Spleen (tissue), 11 donors: ENCODE measurements around the gene LDAH. TPM values are rescaled to one million over a fixed set of nuclear protein-coding genes. Genes with fewer than 3 reads are reported as not detected.

Experiments used
- DNase-seq: peaks from one replicate; pipeline ENCODE4 v3.0.0-alpha.2; 2020
- H3K27ac ChIP-seq, 8 donors: fragments of 200-600 bp; sonication (generic) in 7 of 8; 1 replicate in 4 of 8; 2 replicates in 4 of 8; pipeline versions ENCODE4 v1.5.0 to v1.8.0; 2016 to 2021; ENCODE audit warnings: inconsistent platforms in 4 of 8, mild to moderate bottlenecking in 4 of 8, moderate library complexity in 1 of 8
- H3K27me3 ChIP-seq, 7 donors: fragments of 200-600 bp; sonication (generic) in 6 of 7; replicated peaks in 1 of 7; 1 replicate in 4 of 7; 2 replicates in 3 of 7; pipeline versions ENCODE4 v1.5.0 to v1.8.0; 2016 to 2021; ENCODE audit warnings: inconsistent platforms in 3 of 7, mild to moderate bottlenecking in 1 of 7
- H3K36me3 ChIP-seq, 6 donors: fragments of 200-600 bp; sonication (generic) in 5 of 6; 1 replicate in 4 of 6; 2 replicates in 2 of 6; pipeline versions ENCODE4 v1.5.0 to v1.8.0; 2016 to 2021; ENCODE audit warnings: inconsistent platforms in 2 of 6
- H3K4me1 ChIP-seq, 6 donors: fragments of 200-600 bp; sonication (generic) in 5 of 6; 1 replicate in 3 of 6; 2 replicates in 3 of 6; pipeline versions ENCODE4 v1.5.0 to v1.8.0; 2016 to 2021; ENCODE audit warnings: inconsistent platforms in 3 of 6
- H3K4me3 ChIP-seq, 8 donors: fragments of 200-600 bp; sonication (generic) in 7 of 8; 1 replicate in 4 of 8; 2 replicates in 4 of 8; pipeline versions ENCODE4 v1.5.0 to v1.8.0; 2016 to 2021; ENCODE audit warnings: inconsistent platforms in 4 of 8, mild to moderate bottlenecking in 4 of 8, moderate library complexity in 2 of 8
- H3K9me3 ChIP-seq, 8 donors: fragments of 200-600 bp; sonication (generic) in 7 of 8; 1 replicate in 4 of 8; 2 replicates in 4 of 8; pipeline versions ENCODE4 v1.5.0 to v1.8.0; 2016 to 2021; ENCODE audit warnings: inconsistent platforms in 4 of 8
- CTCF ChIP-seq, 11 experiments: fragments of 200-600 bp in 7 of 11; fragments of 450-650 bp in 4 of 11; sonication (generic) in 4 of 11; IDR thresholded peaks in 8 of 11; conservative IDR thresholded peaks in 3 of 11; 1 replicate in 7 of 11; 2 replicates in 4 of 11; pipeline versions ENCODE4 v1.4.0 to v1.8.0; 2016 to 2021; ENCODE audit warnings: antibody characterized with exemption in 11 of 11, inconsistent platforms in 4 of 11, mild to moderate bottlenecking in 1 of 11
- POLR2A ChIP-seq, 3 donors: fragments of 450-650 bp; IDR thresholded peaks; one replicate each; pipeline ENCODE4 v1.5.1; 2017; ENCODE audit warnings: antibody characterized with exemption in 3 of 3, mild to moderate bottlenecking in 1 of 3
- POLR2AphosphoS5 ChIP-seq, 3 donors: sonication (generic); formaldehyde crosslinking; IDR thresholded peaks; one replicate each; pipeline ENCODE4 v1.5.1; 2017; ENCODE audit warnings: antibody characterized with exemption in 3 of 3
- WGBS, 5 donors: extraction: QIAGEN DNeasy Blood & Tissue Kit in 3 of 5; methylation state at CpG; one replicate each; pipeline versions ENCODE4 v1.1.5 to v1.1.7; 2013 to 2018; 5-methylcytosine and 5-hydroxymethylcytosine counted together
- intact Hi-C: fragments of 100-400 bp; cut with DNase I; formaldehyde crosslinking; loops from one replicate; pipeline ENCODE4 v1.15.0; 2023; ENCODE audit warnings: low total_unique reads
- polyA plus RNA-seq, 3 donors: library from polyadenylated mRNA; stranded (reverse); fragments of 200-250 nt; gene quantifications; one replicate each; pipeline ENCODE4 v1.2.1, GENCODE V29; 2013
- total RNA-seq, 7 donors: library from RNA; depleted of rRNA in 3 of 7; stranded (reverse); fragments of >200 nt in 3 of 7; fragmentation: NEBNext Ultra II Directional in 4 of 7; extraction: Animal tissue kit (Norgen Biotek cat#: 25700) in 4 of 7; gene quantifications; one replicate each; pipeline versions ENCODE4 v1.1.0 to v1.2.1, GENCODE V29; 2016 to 2021
- donor health status: healthy with polysubstance abuse.
- donor health status: DM: no; HTN: no; CAD: no; lungs with moderate emphysema.
- donor health status: DM: no; HTN: no; CAD: no.
- donor health status: Bipolar disorder and iron deficiency.
- donor health status: healthy.
- donor health status: DM: no; HTN: no; CAD: no.
- donor health status: DM: yes; HTN: yes; CAD: no.

LDAH gene
- total and polyA plus RNA-seq, 10 donors, result 5.8 to 33.2 (median 21.1) TPM

GRCh38 chr2:20757405-20758090 is 65.4 kb downstream of the LDAH start:
- Histone ChIP-seq H3K36me3 (peaks cover 0 to 31% (median 7%) of the 10 kb centered on the region in 6 donors), H3K27me3 (no peaks in the 10 kb centered on the region), H3K9me3 (peaks cover 0 to 14% (median 10%) of the 10 kb centered on the region in 8 donors), H3K4me1 (no peaks in the 10 kb centered on the region), H3K27ac (no peak overlapping the region), H3K4me3 (no peak overlapping the region)
- intact Hi-C loops, result no loop called here
- 93 to 100% (median 97%) methylated on average over 1 of the region's 1 CpG for WGBS, 5 donors
- TF ChIP-seq POLR2A (IDR thresholded peaks at IDR 0.05), result no peak
- no peak for TF ChIP-seq CTCF (IDR thresholded peaks at IDR 0.05 in 8 of 11, conservative IDR thresholded peaks at IDR 0.05 in 3 of 11)
- TF ChIP-seq POLR2AphosphoS5 (IDR thresholded peaks at IDR 0.05), result no peak
- DNase-seq, result no peak

DNA sequence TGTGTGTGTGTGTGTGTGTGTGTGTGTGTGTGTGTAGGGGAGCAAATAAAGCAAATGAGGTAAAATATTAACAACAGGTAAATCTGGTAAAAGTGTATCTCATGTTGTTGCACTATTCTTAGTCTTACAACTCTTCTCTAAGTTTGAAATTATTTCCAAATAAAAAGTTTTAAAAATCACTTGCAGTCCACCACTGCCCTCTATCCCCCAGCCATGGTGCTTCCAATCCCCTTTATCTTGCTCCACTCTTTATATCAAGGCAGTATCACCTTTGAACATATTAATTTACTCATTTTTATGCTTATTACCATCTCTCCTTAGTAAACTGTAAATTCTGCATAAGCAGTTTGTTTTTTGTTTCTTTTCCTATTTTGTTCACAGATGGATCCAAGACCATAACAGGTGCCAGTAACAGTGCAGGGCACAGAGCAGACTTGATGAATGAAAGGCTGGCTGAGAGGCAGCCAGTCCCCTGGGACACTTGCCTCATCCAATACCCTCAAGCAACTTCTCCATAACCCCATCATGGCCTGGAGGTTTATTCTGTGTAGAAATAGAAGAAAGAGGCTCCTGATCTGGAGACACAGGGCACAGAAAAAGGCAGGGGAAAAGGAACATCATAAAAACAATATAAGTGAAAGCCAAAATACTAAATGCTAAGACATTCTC is 67.6 kb downstream of the LDAH start:
- peaks cover 0 to 14% (median 9%) of the 10 kb centered on the region in 8 donors for H3K9me3 ChIP-seq
- TF ChIP-seq POLR2A (IDR thresholded peaks at IDR 0.05), result no peak
- no peak for TF ChIP-seq CTCF (IDR thresholded peaks at IDR 0.05 in 8 of 11, conservative IDR thresholded peaks at IDR 0.05 in 3 of 11)
- TF ChIP-seq POLR2AphosphoS5 (IDR thresholded peaks at IDR 0.05), result no peak
- no peak for DNase-seq
- no peaks in the 10 kb centered on the region for H3K4me1 ChIP-seq
- intact Hi-C loops, result no loop called here
- H3K36me3 ChIP-seq, result peaks cover 0 to 38% (median 8%) of the 10 kb centered on the region in 6 donors
- no peak overlapping the region for H3K27ac ChIP-seq
- no peaks in the 10 kb centered on the region for H3K27me3 ChIP-seq
- H3K4me3 ChIP-seq, result no peak overlapping the region

DNA sequence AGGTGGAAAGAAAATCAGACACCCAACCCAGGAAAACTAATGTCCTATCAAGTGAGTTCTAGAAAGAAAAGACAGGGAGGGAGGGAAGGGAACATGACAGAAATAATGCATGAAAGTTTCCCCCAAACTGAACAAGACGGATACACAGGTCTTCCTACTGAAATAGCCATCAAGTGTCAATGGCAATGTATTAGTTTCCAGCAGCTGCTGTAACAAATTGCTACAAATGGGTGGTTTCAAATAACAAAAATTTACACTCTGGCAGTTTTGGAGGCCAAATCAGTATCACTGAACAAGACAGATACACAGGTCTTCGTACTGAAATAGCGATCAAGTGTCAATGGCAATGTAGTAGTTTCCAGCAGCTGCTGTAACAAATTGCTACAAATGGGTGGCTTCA is 70.6 kb downstream of the LDAH start:
- intact Hi-C loops, result no loop called here

More for the DNA sequence above, 70.6 kb downstream of the LDAH start:
- TF ChIP-seq CTCF (IDR thresholded peaks at IDR 0.05 in 8 of 11, conservative IDR thresholded peaks at IDR 0.05 in 3 of 11) (no peak), POLR2AphosphoS5 (IDR thresholded peaks at IDR 0.05) (no peak), POLR2A (IDR thresholded peaks at IDR 0.05) (no peak)
- no peak overlapping the region for H3K27ac ChIP-seq
- H3K9me3 ChIP-seq, result peaks cover 0 to 12% (median 9%) of the 10 kb centered on the region in 8 donors
- no peaks in the 10 kb centered on the region for H3K27me3 ChIP-seq
- no peak overlapping the region for H3K4me3 ChIP-seq
- H3K36me3 ChIP-seq, result peaks cover 0 to 32% (median 8%) of the 10 kb centered on the region in 6 donors
- no peaks in the 10 kb centered on the region for H3K4me1 ChIP-seq
- WGBS, 5 donors, result 90 to 98% (median 95%) methylated on average over 3 of the region's 3 CpGs
- no peak for DNase-seq
